SK-N-SH treated with all-trans-retinoic acid at 6 μM for 48 hours (cell line): ENCODE measurements around the gene MAML2.

ENCODE experiments used
- ARNTL ChIP-seq: fragments of 450-650 bp; formaldehyde crosslinking; IDR thresholded peaks from 2 replicates; pipeline ENCODE4 v1.5.0; 2020; ENCODE audit warnings: low read depth, mild to moderate bottlenecking, moderate library complexity, borderline replicate concordance
- BACH2 ChIP-seq: fragments of 250-450 bp; sonication (Bioruptor Pico); IDR thresholded peaks from 2 replicates; pipeline ENCODE4 v1.9.0; 2021; ENCODE audit warnings: mild to moderate bottlenecking, borderline replicate concordance
- ESRRG ChIP-seq: fragments of 250-450 bp; sonication (Bioruptor Pico); IDR thresholded peaks from 2 replicates; pipeline ENCODE4 v1.6.1; 2021; ENCODE audit warnings: mild to moderate bottlenecking
- GLIS3 ChIP-seq: fragments of 250-450 bp; sonication (Bioruptor Pico); IDR thresholded peaks from 2 replicates; pipeline ENCODE4 v1.5.0; 2020; ENCODE audit warnings: mild to moderate bottlenecking, moderate library complexity
- ISL1 ChIP-seq: fragments of 250-450 bp; sonication (Bioruptor Pico); IDR thresholded peaks from 2 replicates; pipeline ENCODE4 v2.1.2; 2022; ENCODE audit warnings: mild to moderate bottlenecking, moderate library complexity
- OSR1 ChIP-seq: fragments of 250-450 bp; sonication (Bioruptor Pico); IDR thresholded peaks from 2 replicates; pipeline ENCODE4 v1.8.0; 2022; ENCODE audit warnings: moderate library complexity, mild to moderate bottlenecking, inconsistent platforms
- RARB ChIP-seq: fragments of 250-450 bp; sonication (Bioruptor Pico); IDR thresholded peaks from 2 replicates; pipeline ENCODE4 v1.8.0; 2021; ENCODE audit warnings: mild to moderate bottlenecking, moderate library complexity
- TCF4 ChIP-seq: fragments of 250-450 bp; sonication (Bioruptor Pico); IDR thresholded peaks from 2 replicates; pipeline ENCODE4 v1.8.0; 2021; ENCODE audit warnings: mild to moderate bottlenecking, moderate library complexity, borderline replicate concordance
- TOX ChIP-seq: fragments of 250-450 bp; sonication (Bioruptor Pico); IDR thresholded peaks from 2 replicates; pipeline ENCODE4 v1.8.0; 2021; ENCODE audit warnings: mild to moderate bottlenecking, moderate library complexity, borderline replicate concordance
- ZFP3 ChIP-seq: fragments of 250-450 bp; sonication (Bioruptor Pico); IDR thresholded peaks from 2 replicates; pipeline ENCODE4 v1.5.0; 2020; ENCODE audit warnings: mild to moderate bottlenecking, moderate library complexity
- ZFP30 ChIP-seq: fragments of 450-650 bp; formaldehyde crosslinking; IDR thresholded peaks from 2 replicates; pipeline ENCODE4 v1.5.0; 2022; ENCODE audit warnings: mild to moderate bottlenecking, moderate library complexity
- TF ChIP-seq, protein P1 (sequence below): fragments of 250-450 bp; sonication (Bioruptor Pico); IDR thresholded peaks from 2 replicates; pipeline ENCODE4 v1.8.0; 2020; ENCODE audit warnings: mild to moderate bottlenecking, moderate library complexity, borderline replicate concordance
- TF ChIP-seq, protein P2 (sequence below): fragments of 250-450 bp; sonication (Bioruptor Pico); IDR thresholded peaks from 2 replicates; pipeline ENCODE4 v1.5.1; 2020; ENCODE audit warnings: low read depth, mild to moderate bottlenecking, moderate library complexity
- TF ChIP-seq, protein P3 (sequence below): fragments of 250-450 bp; sonication (Bioruptor Pico); IDR thresholded peaks from 2 replicates; pipeline ENCODE4 v1.8.0; 2021; ENCODE audit warnings: low read depth, mild to moderate bottlenecking, moderate library complexity, borderline replicate concordance

DNA sequence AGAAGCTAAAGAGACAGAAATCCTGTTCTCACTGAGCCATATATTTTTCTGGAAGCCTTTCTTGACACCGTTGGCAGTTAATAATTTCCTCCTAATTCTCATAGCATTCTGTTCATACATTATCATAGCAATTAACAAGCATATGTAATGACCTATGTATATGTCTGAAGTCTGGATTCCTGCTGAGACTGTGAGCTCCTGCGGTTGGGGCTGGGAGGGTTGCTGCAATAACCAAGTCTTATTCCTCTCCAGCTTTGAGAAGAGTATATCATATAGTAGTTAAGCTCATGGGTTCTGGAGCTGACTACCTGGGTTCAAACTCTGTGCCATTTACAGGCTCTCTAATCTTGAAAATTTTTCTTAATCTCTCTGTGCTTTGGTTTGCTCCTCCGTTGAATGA lies 175.2 kb downstream of the MAML2 start:
- TF ChIP-seq ARNTL (CRISPR knock-in tag) = no peak
- TF ChIP-seq RARB = no peak
- TF ChIP-seq OSR1 (CRISPR knock-in tag) = no peak
- TF ChIP-seq BACH2 (CRISPR knock-in tag) = no peak
- TF ChIP-seq ZFP3 = no peak
- no peak for TF ChIP-seq ZFP30 (CRISPR knock-in tag)
- TF ChIP-seq ESRRG (CRISPR knock-in tag) = no peak
- TF ChIP-seq, protein P1, sequence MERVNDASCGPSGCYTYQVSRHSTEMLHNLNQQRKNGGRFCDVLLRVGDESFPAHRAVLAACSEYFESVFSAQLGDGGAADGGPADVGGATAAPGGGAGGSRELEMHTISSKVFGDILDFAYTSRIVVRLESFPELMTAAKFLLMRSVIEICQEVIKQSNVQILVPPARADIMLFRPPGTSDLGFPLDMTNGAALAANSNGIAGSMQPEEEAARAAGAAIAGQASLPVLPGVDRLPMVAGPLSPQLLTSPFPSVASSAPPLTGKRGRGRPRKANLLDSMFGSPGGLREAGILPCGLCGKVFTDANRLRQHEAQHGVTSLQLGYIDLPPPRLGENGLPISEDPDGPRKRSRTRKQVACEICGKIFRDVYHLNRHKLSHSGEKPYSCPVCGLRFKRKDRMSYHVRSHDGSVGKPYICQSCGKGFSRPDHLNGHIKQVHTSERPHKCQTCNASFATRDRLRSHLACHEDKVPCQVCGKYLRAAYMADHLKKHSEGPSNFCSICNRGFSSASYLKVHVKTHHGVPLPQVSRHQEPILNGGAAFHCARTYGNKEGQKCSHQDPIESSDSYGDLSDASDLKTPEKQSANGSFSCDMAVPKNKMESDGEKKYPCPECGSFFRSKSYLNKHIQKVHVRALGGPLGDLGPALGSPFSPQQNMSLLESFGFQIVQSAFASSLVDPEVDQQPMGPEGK = no peak
- TF ChIP-seq, protein P2, sequence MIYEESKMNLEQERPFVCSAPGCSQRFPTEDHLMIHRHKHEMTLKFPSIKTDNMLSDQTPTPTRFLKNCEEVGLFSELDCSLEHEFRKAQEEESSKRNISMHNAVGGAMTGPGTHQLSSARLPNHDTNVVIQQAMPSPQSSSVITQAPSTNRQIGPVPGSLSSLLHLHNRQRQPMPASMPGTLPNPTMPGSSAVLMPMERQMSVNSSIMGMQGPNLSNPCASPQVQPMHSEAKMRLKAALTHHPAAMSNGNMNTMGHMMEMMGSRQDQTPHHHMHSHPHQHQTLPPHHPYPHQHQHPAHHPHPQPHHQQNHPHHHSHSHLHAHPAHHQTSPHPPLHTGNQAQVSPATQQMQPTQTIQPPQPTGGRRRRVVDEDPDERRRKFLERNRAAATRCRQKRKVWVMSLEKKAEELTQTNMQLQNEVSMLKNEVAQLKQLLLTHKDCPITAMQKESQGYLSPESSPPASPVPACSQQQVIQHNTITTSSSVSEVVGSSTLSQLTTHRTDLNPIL (CRISPR knock-in tag) = no peak
- no peak for TF ChIP-seq TCF4 (CRISPR knock-in tag)
- TF ChIP-seq, protein P3, sequence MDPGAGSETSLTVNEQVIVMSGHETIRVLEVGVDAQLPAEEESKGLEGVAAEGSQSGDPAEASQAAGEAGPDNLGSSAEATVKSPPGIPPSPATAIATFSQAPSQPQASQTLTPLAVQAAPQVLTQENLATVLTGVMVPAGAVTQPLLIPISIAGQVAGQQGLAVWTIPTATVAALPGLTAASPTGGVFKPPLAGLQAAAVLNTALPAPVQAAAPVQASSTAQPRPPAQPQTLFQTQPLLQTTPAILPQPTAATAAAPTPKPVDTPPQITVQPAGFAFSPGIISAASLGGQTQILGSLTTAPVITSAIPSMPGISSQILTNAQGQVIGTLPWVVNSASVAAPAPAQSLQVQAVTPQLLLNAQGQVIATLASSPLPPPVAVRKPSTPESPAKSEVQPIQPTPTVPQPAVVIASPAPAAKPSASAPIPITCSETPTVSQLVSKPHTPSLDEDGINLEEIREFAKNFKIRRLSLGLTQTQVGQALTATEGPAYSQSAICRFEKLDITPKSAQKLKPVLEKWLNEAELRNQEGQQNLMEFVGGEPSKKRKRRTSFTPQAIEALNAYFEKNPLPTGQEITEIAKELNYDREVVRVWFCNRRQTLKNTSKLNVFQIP (CRISPR knock-in tag) = no peak
- TF ChIP-seq ISL1 (CRISPR knock-in tag) = no peak
- no peak for TF ChIP-seq TOX (CRISPR knock-in tag)
- no peak for TF ChIP-seq GLIS3 (CRISPR knock-in tag)
